K562 (cell line): ENCODE results near the gene PIGX. TPM values are rescaled to one million over a fixed set of nuclear protein-coding genes. Genes with fewer than 3 reads are reported as not detected.
A peak's percentile ranks its signal among the peaks of the same experiment; 100 is the strongest.

Source experiments
- CBX1 ChIP-seq: sonication (generic); IDR thresholded peaks from 2 replicates; pipeline ENCODE4 v1.6.1; 2016; ENCODE audit warnings: antibody characterized with exemption, low read depth, mild to moderate bottlenecking
- CHD2 ChIP-seq: IDR thresholded peaks from 2 replicates; pipeline ENCODE4 v1.6.1; 2011; ENCODE audit warnings: low read depth, low read length
- E2F3 ChIP-seq: fragments of 250-450 bp; sonication (Bioruptor Pico); IDR thresholded peaks from 2 replicates; pipeline ENCODE4 v1.4.0; 2020; ENCODE audit warnings: mild to moderate bottlenecking
- KAT7 ChIP-seq: sonication (generic); formaldehyde crosslinking; IDR thresholded peaks from 2 replicates; pipeline ENCODE4 v1.8.0; 2022; ENCODE audit warnings: missing genetic modification reagents, mild to moderate bottlenecking, borderline replicate concordance
- MBD2 ChIP-seq: sonication (generic); IDR thresholded peaks from 2 replicates; pipeline ENCODE4 v1.6.1; 2016; ENCODE audit warnings: low read depth, borderline replicate concordance
- MEIS2 ChIP-seq: fragments of 450-650 bp; IDR thresholded peaks from 2 replicates; pipeline ENCODE4 v1.6.1; 2014; ENCODE audit warnings: mild to moderate bottlenecking; ENCODE audit not compliant: partially characterized antibody
- NONO ChIP-seq, 2 experiments: fragments of 200-400 bp in 1 of 2; fragments of 450-650 bp in 1 of 2; formaldehyde crosslinking in 1 of 2; IDR thresholded peaks; 2 replicates each; pipeline ENCODE4 v1.6.1; 2017; ENCODE audit warnings: low read depth in 2 of 2, mild to moderate bottlenecking in 2 of 2, moderate library complexity in 2 of 2, low read length in 1 of 2
- NRF1 ChIP-seq, 2 experiments: fragments of 450-650 bp; IDR thresholded peaks in 1 of 2; conservative IDR thresholded peaks in 1 of 2; 2 replicates each; pipeline ENCODE4 v1.6.1; 2014; ENCODE audit warnings: mild to moderate bottlenecking in 2 of 2
- POLR2A ChIP-seq: fragments of 450-650 bp; conservative IDR thresholded peaks from 2 replicates; pipeline ENCODE4 v1.6.1; 2016
- RBM25 ChIP-seq: fragments of 200-400 bp; formaldehyde crosslinking; IDR thresholded peaks from 2 replicates; pipeline ENCODE4 v1.6.1; 2018; ENCODE audit warnings: low read length, low read depth, moderate library complexity; ENCODE audit not compliant: severe bottlenecking
- SMAD3 ChIP-seq: fragments of 450-650 bp; formaldehyde crosslinking; conservative IDR thresholded peaks from 2 replicates; pipeline ENCODE4 v1.4.0; 2020; ENCODE audit warnings: mild to moderate bottlenecking
- SMARCA5 ChIP-seq: fragments of 450-650 bp; IDR thresholded peaks from 2 replicates; pipeline ENCODE4 v1.6.1; 2016
- polyA plus RNA-seq, 8 experiments: library from polyadenylated mRNA; depleted of rRNA in 4 of 8; stranded (reverse) in 5 of 8; unstranded in 3 of 8; fragments of >200 nt; fragmentation: Nextera tagmentation in 2 of 8; fragmentation: Illumina TruSeq in 1 of 8; extraction: Ambion mirVana in 2 of 8; extraction: Trizol in 1 of 8; gene quantifications; 2 replicates each; pipeline versions ENCODE4 v1.2.1 to v1.2.3, GENCODE V29; 2011 to 2014; ENCODE audit warnings: inconsistent platforms in 1 of 8, missing spikeins in 1 of 8
- total RNA-seq, 7 experiments: library from RNA; depleted of rRNA in 6 of 7; stranded (reverse); fragments of >200 nt in 6 of 7; fragmentation: Illumina TruSeq in 2 of 7; extraction: Trizol in 2 of 7; gene quantifications; 2 replicates each; pipeline versions ENCODE4 v1.2.1 to v1.2.3, GENCODE V29; 2011 to 2021; ENCODE audit warnings: low replicate concordance in 1 of 7
- TF ChIP-seq, protein P1 (sequence below), 2 experiments: fragments of 150-350 bp in 1 of 2; IDR thresholded peaks; 2 replicates each; pipeline ENCODE4 v1.6.1; 2012 to 2016; ENCODE audit warnings: low read depth in 2 of 2, low read length in 2 of 2, mild to moderate bottlenecking in 1 of 2, moderate library complexity in 1 of 2
- TF ChIP-seq, protein P2 (sequence below), 3 experiments: IDR thresholded peaks in 2 of 3; conservative IDR thresholded peaks in 1 of 3; 2 replicates each; pipeline ENCODE4 v1.5.1; 2011 to 2012; ENCODE audit warnings: low read length in 3 of 3, mild to moderate bottlenecking in 3 of 3, control low read depth in 2 of 3, improper control_type of control experiment in 1 of 3, inconsistent platforms in 1 of 3, low read depth in 1 of 3, mixed read lengths in 1 of 3, moderate library complexity in 1 of 3; ENCODE audit not compliant: insufficient read depth in 2 of 3
- TF ChIP-seq, protein P3 (sequence below): sonication (generic); formaldehyde crosslinking; IDR thresholded peaks from 2 replicates; pipeline ENCODE4 v1.8.0; 2022; ENCODE audit warnings: mild to moderate bottlenecking, missing genetic modification reagents
- TF ChIP-seq, protein P4 (sequence below), 2 experiments: fragments of 450-650 bp; conservative IDR thresholded peaks; 2 replicates each; pipeline ENCODE4 v1.6.1; 2017; ENCODE audit warnings: mild to moderate bottlenecking in 2 of 2, moderate library complexity in 2 of 2
- TF ChIP-seq, protein P5 (sequence below), 2 experiments: fragments of 450-650 bp; IDR thresholded peaks; 2 replicates each; pipeline ENCODE4 v1.6.1; 2016

The PIGX gene
- total and polyA plus RNA-seq, 9 of the 15 experiments (the other 6 are each of a cell fraction or from before 2014, with no cell fraction given): 3.7 to 36.3 (median 26.9) TPM

DNA sequence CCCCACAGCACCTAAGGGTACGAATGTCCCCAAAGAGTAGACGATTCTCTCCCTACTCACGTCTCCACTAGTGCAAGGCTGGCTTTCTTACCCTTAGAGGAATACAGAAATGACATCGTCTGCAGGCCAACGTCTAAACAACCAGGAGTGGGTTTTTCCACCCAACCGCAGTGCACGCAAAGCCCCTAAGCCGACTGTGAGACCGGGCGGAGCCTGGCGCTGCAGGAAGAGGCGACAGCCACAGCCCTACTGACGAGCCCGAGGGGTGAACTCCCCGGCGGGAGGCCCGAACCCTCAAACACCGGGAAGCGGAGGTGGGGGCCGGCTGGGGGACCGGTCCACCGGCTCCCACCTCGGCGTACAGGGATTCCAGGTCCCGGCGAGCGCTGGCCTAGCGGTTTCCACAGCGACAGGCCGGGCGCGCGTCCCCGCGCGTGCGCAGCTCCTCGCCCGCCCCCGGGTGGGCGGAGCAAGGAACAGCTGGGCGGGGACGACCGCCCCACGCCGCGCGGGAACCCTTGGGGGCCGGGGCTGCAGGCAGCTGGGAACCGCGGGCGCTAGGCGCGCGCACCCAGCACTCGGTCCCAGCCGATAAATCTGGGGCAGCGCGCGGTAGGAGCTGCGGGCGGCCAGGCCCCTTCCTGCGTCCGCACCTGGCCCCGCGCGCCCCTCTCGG, at the start of gene PIGX, which contains the start of gene CEP19 (continued):
- TF ChIP-seq, protein P1, sequence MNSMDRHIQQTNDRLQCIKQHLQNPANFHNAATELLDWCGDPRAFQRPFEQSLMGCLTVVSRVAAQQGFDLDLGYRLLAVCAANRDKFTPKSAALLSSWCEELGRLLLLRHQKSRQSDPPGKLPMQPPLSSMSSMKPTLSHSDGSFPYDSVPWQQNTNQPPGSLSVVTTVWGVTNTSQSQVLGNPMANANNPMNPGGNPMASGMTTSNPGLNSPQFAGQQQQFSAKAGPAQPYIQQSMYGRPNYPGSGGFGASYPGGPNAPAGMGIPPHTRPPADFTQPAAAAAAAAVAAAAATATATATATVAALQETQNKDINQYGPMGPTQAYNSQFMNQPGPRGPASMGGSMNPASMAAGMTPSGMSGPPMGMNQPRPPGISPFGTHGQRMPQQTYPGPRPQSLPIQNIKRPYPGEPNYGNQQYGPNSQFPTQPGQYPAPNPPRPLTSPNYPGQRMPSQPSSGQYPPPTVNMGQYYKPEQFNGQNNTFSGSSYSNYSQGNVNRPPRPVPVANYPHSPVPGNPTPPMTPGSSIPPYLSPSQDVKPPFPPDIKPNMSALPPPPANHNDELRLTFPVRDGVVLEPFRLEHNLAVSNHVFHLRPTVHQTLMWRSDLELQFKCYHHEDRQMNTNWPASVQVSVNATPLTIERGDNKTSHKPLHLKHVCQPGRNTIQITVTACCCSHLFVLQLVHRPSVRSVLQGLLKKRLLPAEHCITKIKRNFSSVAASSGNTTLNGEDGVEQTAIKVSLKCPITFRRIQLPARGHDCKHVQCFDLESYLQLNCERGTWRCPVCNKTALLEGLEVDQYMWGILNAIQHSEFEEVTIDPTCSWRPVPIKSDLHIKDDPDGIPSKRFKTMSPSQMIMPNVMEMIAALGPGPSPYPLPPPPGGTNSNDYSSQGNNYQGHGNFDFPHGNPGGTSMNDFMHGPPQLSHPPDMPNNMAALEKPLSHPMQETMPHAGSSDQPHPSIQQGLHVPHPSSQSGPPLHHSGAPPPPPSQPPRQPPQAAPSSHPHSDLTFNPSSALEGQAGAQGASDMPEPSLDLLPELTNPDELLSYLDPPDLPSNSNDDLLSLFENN (IDR thresholded peaks at IDR 0.05; ENCODE audit: low read depth in 2 of 2, low read length in 2 of 2): peak in 1 of 2 experiments; percentile 53; a peak in 1 of 4 replicates
- TF ChIP-seq, protein P2, sequence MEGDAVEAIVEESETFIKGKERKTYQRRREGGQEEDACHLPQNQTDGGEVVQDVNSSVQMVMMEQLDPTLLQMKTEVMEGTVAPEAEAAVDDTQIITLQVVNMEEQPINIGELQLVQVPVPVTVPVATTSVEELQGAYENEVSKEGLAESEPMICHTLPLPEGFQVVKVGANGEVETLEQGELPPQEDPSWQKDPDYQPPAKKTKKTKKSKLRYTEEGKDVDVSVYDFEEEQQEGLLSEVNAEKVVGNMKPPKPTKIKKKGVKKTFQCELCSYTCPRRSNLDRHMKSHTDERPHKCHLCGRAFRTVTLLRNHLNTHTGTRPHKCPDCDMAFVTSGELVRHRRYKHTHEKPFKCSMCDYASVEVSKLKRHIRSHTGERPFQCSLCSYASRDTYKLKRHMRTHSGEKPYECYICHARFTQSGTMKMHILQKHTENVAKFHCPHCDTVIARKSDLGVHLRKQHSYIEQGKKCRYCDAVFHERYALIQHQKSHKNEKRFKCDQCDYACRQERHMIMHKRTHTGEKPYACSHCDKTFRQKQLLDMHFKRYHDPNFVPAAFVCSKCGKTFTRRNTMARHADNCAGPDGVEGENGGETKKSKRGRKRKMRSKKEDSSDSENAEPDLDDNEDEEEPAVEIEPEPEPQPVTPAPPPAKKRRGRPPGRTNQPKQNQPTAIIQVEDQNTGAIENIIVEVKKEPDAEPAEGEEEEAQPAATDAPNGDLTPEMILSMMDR (IDR thresholded peaks at IDR 0.05 in 2 of 3, conservative IDR thresholded peaks at IDR 0.05 in 1 of 3; ENCODE audit: insufficient read depth in 2 of 3, low read depth in 1 of 3, low read length in 3 of 3): peak in 1 of 3 experiments; percentile 4; a peak in 1 of 6 replicates
- TF ChIP-seq CHD2: 0 out of 2 replicates have a peak, but pooled peaks have one; percentile 11
- peak; percentile 18 for TF ChIP-seq RBM25
- peak; percentile 76 to 94; a peak in 3 of 4 replicates for TF ChIP-seq NONO (IDR thresholded peaks at IDR 0.05; ENCODE audit: low read depth in 2 of 2, low read length in 1 of 2)
- no peak for TF ChIP-seq SMARCA5
- TF ChIP-seq MEIS2: peak; percentile 84
- peak; percentile 87 for TF ChIP-seq E2F3 (CRISPR knock-in tag)
- TF ChIP-seq CBX1: peak; percentile 55
- peak; percentile 97 for TF ChIP-seq NRF1 (conservative IDR thresholded peaks at IDR 0.05 in 1 of 2, IDR thresholded peaks at IDR 0.05 in 1 of 2)
- TF ChIP-seq, protein P3, sequence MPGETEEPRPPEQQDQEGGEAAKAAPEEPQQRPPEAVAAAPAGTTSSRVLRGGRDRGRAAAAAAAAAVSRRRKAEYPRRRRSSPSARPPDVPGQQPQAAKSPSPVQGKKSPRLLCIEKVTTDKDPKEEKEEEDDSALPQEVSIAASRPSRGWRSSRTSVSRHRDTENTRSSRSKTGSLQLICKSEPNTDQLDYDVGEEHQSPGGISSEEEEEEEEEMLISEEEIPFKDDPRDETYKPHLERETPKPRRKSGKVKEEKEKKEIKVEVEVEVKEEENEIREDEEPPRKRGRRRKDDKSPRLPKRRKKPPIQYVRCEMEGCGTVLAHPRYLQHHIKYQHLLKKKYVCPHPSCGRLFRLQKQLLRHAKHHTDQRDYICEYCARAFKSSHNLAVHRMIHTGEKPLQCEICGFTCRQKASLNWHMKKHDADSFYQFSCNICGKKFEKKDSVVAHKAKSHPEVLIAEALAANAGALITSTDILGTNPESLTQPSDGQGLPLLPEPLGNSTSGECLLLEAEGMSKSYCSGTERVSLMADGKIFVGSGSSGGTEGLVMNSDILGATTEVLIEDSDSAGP (CRISPR knock-in tag): no peak
- TF ChIP-seq, protein P4, sequence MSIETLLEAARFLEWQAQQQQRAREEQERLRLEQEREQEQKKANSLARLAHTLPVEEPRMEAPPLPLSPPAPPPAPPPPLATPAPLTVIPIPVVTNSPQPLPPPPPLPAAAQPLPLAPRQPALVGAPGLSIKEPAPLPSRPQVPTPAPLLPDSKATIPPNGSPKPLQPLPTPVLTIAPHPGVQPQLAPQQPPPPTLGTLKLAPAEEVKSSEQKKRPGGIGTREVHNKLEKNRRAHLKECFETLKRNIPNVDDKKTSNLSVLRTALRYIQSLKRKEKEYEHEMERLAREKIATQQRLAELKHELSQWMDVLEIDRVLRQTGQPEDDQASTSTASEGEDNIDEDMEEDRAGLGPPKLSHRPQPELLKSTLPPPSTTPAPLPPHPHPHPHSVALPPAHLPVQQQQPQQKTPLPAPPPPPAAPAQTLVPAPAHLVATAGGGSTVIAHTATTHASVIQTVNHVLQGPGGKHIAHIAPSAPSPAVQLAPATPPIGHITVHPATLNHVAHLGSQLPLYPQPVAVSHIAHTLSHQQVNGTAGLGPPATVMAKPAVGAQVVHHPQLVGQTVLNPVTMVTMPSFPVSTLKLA (conservative IDR thresholded peaks at IDR 0.05): peak in 1 of 2 experiments; percentile 60; a peak in 2 of 4 replicates
- peak; percentile 66 for TF ChIP-seq POLR2A
- TF ChIP-seq KAT7: no peak
- no peak for TF ChIP-seq SMAD3
- TF ChIP-seq MBD2: peak; percentile 10; the same call in 1 of the 2 replicates
- TF ChIP-seq, protein P5, sequence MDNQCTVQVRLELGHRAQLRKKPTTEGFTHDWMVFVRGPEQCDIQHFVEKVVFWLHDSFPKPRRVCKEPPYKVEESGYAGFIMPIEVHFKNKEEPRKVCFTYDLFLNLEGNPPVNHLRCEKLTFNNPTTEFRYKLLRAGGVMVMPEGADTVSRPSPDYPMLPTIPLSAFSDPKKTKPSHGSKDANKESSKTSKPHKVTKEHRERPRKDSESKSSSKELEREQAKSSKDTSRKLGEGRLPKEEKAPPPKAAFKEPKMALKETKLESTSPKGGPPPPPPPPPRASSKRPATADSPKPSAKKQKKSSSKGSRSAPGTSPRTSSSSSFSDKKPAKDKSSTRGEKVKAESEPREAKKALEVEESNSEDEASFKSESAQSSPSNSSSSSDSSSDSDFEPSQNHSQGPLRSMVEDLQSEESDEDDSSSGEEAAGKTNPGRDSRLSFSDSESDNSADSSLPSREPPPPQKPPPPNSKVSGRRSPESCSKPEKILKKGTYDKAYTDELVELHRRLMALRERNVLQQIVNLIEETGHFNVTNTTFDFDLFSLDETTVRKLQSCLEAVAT (IDR thresholded peaks at IDR 0.05): peak in 1 of 2 experiments; percentile 39; a peak in 1 of 4 replicates
